ENCODE results near the gene BEND7.

DNA sequence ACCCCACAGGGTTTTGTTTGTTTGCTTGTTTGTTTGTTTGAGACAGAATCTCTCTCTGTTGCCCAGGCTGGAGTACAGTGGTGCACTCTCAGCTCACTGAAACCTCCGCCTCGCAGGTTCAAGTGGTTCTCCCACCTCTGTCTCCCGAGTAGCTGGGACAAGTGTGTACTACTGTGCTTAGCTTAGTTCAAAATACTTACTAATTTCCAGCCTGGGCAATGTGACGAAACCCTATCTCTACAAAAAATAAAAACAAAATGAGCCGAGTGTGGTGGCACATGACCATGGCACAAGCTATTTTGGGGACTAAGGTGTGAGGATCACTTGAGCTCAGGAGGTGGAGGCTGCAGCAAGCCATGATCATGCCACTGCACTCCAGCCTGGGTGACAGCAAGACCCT lies 42.7 kb upstream of the BEND7 start:
- TF ChIP-seq POLR2A (IDR thresholded peaks at IDR 0.05) (no peak), CTCF (IDR thresholded peaks at IDR 0.05) (no peak)
